GM12801 (cell line): ENCODE results near the gene KRTAP2-3.

ENCODE experiments used
- CTCF ChIP-seq: IDR thresholded peaks from one replicate; pipeline ENCODE4 v1.5.1; 2011; ENCODE audit warnings: control low read depth; ENCODE audit not compliant: insufficient read length; ENCODE audit errors: extremely low read depth

Gene KRTAP2-3

GRCh38 chr17:41010441-41010840, 49.5 kb downstream of the KRTAP2-3 start:
- no peak for TF ChIP-seq CTCF

GRCh38 chr17:41009936-41010335, 50.0 kb downstream of the KRTAP2-3 start:
- no peak for TF ChIP-seq CTCF

- TF ChIP-seq CTCF, result no peak
Observed at GRCh38 chr17:41009301-41009760, 50.6 kb downstream of the KRTAP2-3 start.
